ENCODE measurements around the gene PRUNE2. TPM values are rescaled to one million over a fixed set of nuclear protein-coding genes. Genes with fewer than 3 reads are reported as not detected.

PRUNE2 gene
- total and polyA plus RNA-seq, 2 of the 13 experiments (the other 11 are each of a cell fraction or from before 2014, with no cell fraction given), result 0.02 TPM; not detected in 1

DNA sequence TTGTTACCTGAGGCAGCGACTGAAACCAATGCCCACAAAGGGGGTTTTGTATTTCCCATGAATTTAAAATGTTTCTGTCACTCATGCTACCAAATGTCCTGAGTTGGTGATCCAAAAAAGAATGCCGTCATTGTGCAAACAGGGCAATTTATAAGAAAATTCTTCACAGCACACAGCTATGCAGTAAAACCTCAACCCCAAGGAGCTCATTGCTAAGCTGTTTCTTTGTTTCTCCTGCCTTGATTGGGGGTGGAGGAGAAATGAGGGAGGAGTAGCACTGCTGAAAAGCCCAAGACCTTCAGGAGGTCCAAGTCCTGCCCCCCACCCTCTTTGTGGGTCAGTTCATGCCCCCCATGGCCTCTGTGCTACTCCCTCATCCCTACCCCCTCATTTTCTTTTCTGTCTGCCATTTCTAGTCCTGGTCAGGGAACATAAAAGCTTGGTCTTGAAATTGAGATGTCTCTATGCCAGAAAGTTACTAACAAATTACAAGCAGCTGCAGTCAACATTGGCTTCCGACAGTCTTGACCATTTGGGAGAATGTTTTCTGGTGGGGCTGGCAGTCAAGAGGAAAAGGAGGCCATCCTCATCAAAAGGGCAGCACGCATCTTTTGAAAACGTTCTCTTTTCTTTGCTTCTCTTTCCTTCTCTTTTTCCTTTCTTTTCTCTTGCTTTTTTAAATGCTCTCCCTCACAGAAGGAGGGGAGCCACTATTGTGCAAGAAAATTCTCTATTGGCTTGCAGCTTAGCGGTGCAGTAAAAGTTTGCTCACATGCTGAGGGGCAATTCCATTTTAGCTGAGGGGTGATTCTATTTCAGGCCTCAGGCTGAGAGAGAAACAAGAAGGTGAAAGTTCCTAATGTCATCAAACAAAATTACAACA lies 313.6 kb downstream of the PRUNE2 start:
- in situ Hi-C loops (cut with HindIII; ENCODE audit: extremely low pct_ligation_motif_present, low pct_unique_long_range_greater_than_20kb) (no loop called here), intact Hi-C loops (cut with micrococcal nuclease; ENCODE audit: unreplicated experiment) (no loop called here)
- H3K4me1 ChIP-seq (ENCODE audit: insufficient read depth, low read length), result no peaks in the 10 kb centered on the region
- H3K9ac ChIP-seq (ENCODE audit: insufficient read depth, low read depth, low read length), result no peak overlapping the region
- H4K20me1 ChIP-seq (ENCODE audit: insufficient read depth, low read length), result no peaks in the 10 kb centered on the region
- H2AFZ ChIP-seq (ENCODE audit: low read length), result no peak overlapping the region
- no peaks in the 10 kb centered on the region for H3K36me3 ChIP-seq (replicated peaks in 1 of 2; ENCODE audit: control insufficient read depth in 1 of 2, insufficient read depth in 2 of 2, low read length in 2 of 2)
- no peaks in the 10 kb centered on the region for H3K27me3 ChIP-seq (ENCODE audit: control insufficient read depth in 1 of 2, insufficient read depth in 2 of 2, low read length in 2 of 2)
- no peaks in the 10 kb centered on the region for H3K79me2 ChIP-seq (ENCODE audit: insufficient read depth, low read length)
- 25% methylated on average over 6 of the region's 6 CpGs for WGBS (ENCODE audit: low lambda C conversion rate)
- H3K4me2 ChIP-seq (ENCODE audit: low read depth, low read length), result no peak overlapping the region
- H3K27ac ChIP-seq (ENCODE audit: extremely low read length, insufficient read depth, low read length), result no peak overlapping the region
- no TSS peak for BruUV-seq (replicated peaks)
- no peak overlapping the region for H3K4me3 ChIP-seq (replicated peaks in 1 of 3; ENCODE audit: insufficient read depth in 1 of 3, low read depth in 2 of 3, low read length in 3 of 3)
- ChIA-PET CTCF (ENCODE audit: low intra/inter-chr PET ratio, low total read pairs) (no interaction called here), POLR2A (no interaction called here)
- ATAC-seq (no peak), DNase-seq (ENCODE audit: low spot score) (no peak), FAIRE-seq (no peak)
- TF ChIP-seq TRIM24 (CRISPR knock-in tag; IDR thresholded peaks at IDR 0.05) (no peak), ZNF3 (CRISPR knock-in tag; IDR thresholded peaks at IDR 0.05) (no peak), ZBTB38 (CRISPR knock-in tag; IDR thresholded peaks at IDR 0.05) (no peak), TARDBP (CRISPR knock-in tag; IDR thresholded peaks at IDR 0.05) (no peak), HCFC1 (IDR thresholded peaks at IDR 0.05; ENCODE audit: low read depth, low read length) (no peak), ZNF878 (CRISPR knock-in tag; IDR thresholded peaks at IDR 0.05) (no peak), PTBP1 (IDR thresholded peaks at IDR 0.05; ENCODE audit: low read depth, low read length, poor library complexity, severe bottlenecking) (no peak), ZNF264 (CRISPR knock-in tag; IDR thresholded peaks at IDR 0.05) (no peak), ZFAT (CRISPR knock-in tag; conservative IDR thresholded peaks at IDR 0.05) (no peak), ZBTB7A (CRISPR knock-in tag; IDR thresholded peaks at IDR 0.05) (no peak), EED (CRISPR knock-in tag; IDR thresholded peaks at IDR 0.05) (no peak)
- TF ChIP-seq, protein P1, sequence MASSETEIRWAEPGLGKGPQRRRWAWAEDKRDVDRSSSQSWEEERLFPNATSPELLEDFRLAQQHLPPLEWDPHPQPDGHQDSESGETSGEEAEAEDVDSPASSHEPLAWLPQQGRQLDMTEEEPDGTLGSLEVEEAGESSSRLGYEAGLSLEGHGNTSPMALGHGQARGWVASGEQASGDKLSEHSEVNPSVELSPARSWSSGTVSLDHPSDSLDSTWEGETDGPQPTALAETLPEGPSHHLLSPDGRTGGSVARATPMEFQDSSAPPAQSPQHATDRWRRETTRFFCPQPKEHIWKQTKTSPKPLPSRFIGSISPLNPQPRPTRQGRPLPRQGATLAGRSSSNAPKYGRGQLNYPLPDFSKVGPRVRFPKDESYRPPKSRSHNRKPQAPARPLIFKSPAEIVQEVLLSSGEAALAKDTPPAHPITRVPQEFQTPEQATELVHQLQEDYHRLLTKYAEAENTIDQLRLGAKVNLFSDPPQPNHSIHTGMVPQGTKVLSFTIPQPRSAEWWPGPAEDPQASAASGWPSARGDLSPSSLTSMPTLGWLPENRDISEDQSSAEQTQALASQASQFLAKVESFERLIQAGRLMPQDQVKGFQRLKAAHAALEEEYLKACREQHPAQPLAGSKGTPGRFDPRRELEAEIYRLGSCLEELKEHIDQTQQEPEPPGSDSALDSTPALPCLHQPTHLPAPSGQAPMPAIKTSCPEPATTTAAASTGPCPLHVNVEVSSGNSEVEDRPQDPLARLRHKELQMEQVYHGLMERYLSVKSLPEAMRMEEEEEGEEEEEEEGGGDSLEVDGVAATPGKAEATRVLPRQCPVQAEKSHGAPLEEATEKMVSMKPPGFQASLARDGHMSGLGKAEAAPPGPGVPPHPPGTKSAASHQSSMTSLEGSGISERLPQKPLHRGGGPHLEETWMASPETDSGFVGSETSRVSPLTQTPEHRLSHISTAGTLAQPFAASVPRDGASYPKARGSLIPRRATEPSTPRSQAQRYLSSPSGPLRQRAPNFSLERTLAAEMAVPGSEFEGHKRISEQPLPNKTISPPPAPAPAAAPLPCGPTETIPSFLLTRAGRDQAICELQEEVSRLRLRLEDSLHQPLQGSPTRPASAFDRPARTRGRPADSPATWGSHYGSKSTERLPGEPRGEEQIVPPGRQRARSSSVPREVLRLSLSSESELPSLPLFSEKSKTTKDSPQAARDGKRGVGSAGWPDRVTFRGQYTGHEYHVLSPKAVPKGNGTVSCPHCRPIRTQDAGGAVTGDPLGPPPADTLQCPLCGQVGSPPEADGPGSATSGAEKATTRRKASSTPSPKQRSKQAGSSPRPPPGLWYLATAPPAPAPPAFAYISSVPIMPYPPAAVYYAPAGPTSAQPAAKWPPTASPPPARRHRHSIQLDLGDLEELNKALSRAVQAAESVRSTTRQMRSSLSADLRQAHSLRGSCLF (CRISPR knock-in tag; IDR thresholded peaks at IDR 0.05; ENCODE audit: borderline replicate concordance), result no peak
- TF ChIP-seq, protein P2, sequence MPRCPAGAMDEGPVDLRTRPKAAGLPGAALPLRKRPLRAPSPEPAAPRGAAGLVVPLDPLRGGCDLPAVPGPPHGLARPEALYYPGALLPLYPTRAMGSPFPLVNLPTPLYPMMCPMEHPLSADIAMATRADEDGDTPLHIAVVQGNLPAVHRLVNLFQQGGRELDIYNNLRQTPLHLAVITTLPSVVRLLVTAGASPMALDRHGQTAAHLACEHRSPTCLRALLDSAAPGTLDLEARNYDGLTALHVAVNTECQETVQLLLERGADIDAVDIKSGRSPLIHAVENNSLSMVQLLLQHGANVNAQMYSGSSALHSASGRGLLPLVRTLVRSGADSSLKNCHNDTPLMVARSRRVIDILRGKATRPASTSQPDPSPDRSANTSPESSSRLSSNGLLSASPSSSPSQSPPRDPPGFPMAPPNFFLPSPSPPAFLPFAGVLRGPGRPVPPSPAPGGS (CRISPR knock-in tag; IDR thresholded peaks at IDR 0.05), result no peak
- H3K9me3 ChIP-seq (ENCODE audit: low read length), result no peaks in the 10 kb centered on the region

Measured in HepG2 (cell line).